ENCODE data around the gene SLC6A12. TPM values are rescaled to one million over a fixed set of nuclear protein-coding genes. Genes with fewer than 3 reads are reported as not detected.

Gene SLC6A12
- total RNA-seq, 1 experiment from 2014 or later, result 0.17 TPM

DNA sequence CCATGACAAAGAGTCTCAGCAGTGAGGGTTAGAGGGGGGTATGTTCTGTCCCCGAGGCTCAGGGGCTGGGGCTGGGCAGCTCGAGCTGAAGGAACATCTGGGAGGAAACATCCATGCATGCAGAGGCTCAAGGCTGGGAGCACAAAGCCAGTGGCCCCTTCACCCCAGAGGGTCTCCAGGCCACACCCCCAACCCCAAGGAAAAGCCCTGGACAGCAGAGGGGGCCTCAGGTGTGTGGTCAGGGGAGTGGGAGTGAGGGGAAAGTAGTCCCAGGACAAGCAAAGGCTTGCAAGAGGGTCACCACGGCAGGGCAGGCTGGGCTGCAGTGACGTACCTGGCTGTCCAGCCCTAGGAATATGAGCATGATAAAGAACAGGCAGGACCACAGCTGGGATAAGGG is 17.5 kb downstream of the SLC6A12 start:
- H3K14ac ChIP-seq (ENCODE audit: insufficient read depth, low read length), result no peak overlapping the region

More for the DNA sequence above, 17.5 kb downstream of the SLC6A12 start:
- H2BK20ac ChIP-seq (ENCODE audit: low read depth, low read length, poor library complexity, severe bottlenecking), result no peak overlapping the region
- H3K27ac Mint-ChIP-seq, result peak overlapping the region in 1 of 3 experiments; percentile 66; a peak in 1 of 7 replicates
- no peak overlapping the region for H2AFZ ChIP-seq (ENCODE audit: low read length)
- H3K79me2 ChIP-seq (ENCODE audit: insufficient read depth, low read length), result no peaks in the 10 kb centered on the region
- no peak overlapping the region for H3K18ac ChIP-seq (ENCODE audit: insufficient read length, low read depth, low read length)
- no peak overlapping the region for H4K91ac ChIP-seq (ENCODE audit: insufficient read length, low read depth, low read length)
- no peaks in the 10 kb centered on the region for H3K79me1 ChIP-seq (ENCODE audit: insufficient read depth, low read depth, low read length, poor library complexity, severe bottlenecking)
- H3K23ac ChIP-seq (ENCODE audit: insufficient read length, low read depth, low read length), result no peak overlapping the region
- H2BK15ac ChIP-seq (ENCODE audit: low read depth, low read length), result no peak overlapping the region
- WGBS (ENCODE audit: extremely low coverage, insufficient read length, low lambda C conversion rate), result no CpG with 5 or more reads among the region's 4 CpGs
- peaks cover 6 to 16% of the 10 kb centered on the region in 2 experiments for H3K4me1 Mint-ChIP-seq
- H3K9me3 ChIP-seq (ENCODE audit: control insufficient read depth, low read depth, low read length), result no peaks in the 10 kb centered on the region
- H3K36me3 Mint-ChIP-seq (ENCODE audit: insufficient read depth in 1 of 3, low read depth in 3 of 3), result no peaks in the 10 kb centered on the region
- H3K4me1 ChIP-seq (ENCODE audit: insufficient read depth, low read length), result no peaks in the 10 kb centered on the region
- no peak overlapping the region for H3K4me2 ChIP-seq (ENCODE audit: insufficient read depth, insufficient read length, low read length)
- H3K4ac ChIP-seq (ENCODE audit: low read depth, low read length), result no peak overlapping the region
- no peak overlapping the region for H2BK12ac ChIP-seq (ENCODE audit: insufficient read length, low read depth, low read length)
- no peak overlapping the region for H3K9ac ChIP-seq (ENCODE audit: extremely low read depth, insufficient read length, low read length)
- H2BK120ac ChIP-seq (ENCODE audit: low read depth, low read length, poor library complexity, severe bottlenecking), result no peak overlapping the region
- no peak for TF ChIP-seq CTCF (conservative IDR thresholded peaks at IDR 0.05)
- H3K27me3 ChIP-seq (ENCODE audit: insufficient read depth, low read length), result no peaks in the 10 kb centered on the region; the same call in 1 of the 2 replicates
- peaks cover 0 to 6% of the 10 kb centered on the region in 2 experiments; a peak in 3 of 5 replicates for H3K9me3 Mint-ChIP-seq
- H3K27ac ChIP-seq (ENCODE audit: insufficient read length, low read depth, low read length), result no peak overlapping the region
- no peak overlapping the region for H2AK5ac ChIP-seq (ENCODE audit: insufficient read length, low read length)
- H3K27me3 Mint-ChIP-seq (ENCODE audit: low read depth), result peaks cover 84% of the 10 kb centered on the region
- no peak for DNase-seq
- H3K4me3 Mint-ChIP-seq, result no peak overlapping the region
- H3T11ph ChIP-seq (ENCODE audit: low read length), result no peak overlapping the region
- H3K23me2 ChIP-seq (ENCODE audit: insufficient read length, low read depth, low read length, poor library complexity, severe bottlenecking), result no peaks in the 10 kb centered on the region
- no peak overlapping the region for H4K8ac ChIP-seq (replicated peaks; ENCODE audit: insufficient read length, low read depth, low read length)
- H4K20me1 ChIP-seq (ENCODE audit: control insufficient read depth, insufficient read depth, insufficient read length), result no peaks in the 10 kb centered on the region
- no peak overlapping the region for H4K5ac ChIP-seq (ENCODE audit: insufficient read length, low read depth, low read length)
- H2BK5ac ChIP-seq (ENCODE audit: insufficient read length, low read length), result no peak overlapping the region
- no peak overlapping the region for H3K56ac ChIP-seq (ENCODE audit: insufficient read length, low read depth, low read length)
